Loucy (cell line): ENCODE results near the gene LRRTM4.

ENCODE experiments used
- CTCF ChIP-seq: fragments of 200-600 bp; sonication (generic); conservative IDR thresholded peaks from 2 replicates; pipeline ENCODE4 v1.5.1; 2014; ENCODE audit warnings: mild to moderate bottlenecking, antibody characterized with exemption, low read length
- EZH2phosphoT487 ChIP-seq: fragments of 200-600 bp; IDR thresholded peaks from 2 replicates; pipeline ENCODE4 v1.6.1; 2018; ENCODE audit warnings: antibody characterized with exemption, mild to moderate bottlenecking, moderate library complexity, borderline replicate concordance

GRCh38 chr2:77085561-77085960 lies 436.6 kb downstream of the LRRTM4 start:
- no peak for TF ChIP-seq CTCF
- TF ChIP-seq EZH2phosphoT487 = no peak
